MCF 10A (cell line): ENCODE data around the gene PRLR. TPM values are rescaled to one million over a fixed set of nuclear protein-coding genes. Genes with fewer than 3 reads are reported as not detected.

Experiments
- BruUV-seq: library from RNA; stranded (reverse); fragments of 400-500 nt; replicated peaks from 2 replicates; lab custom pipeline; 2021; lab: Mats Ljungman, UMichigan
- CTCF ChIA-PET: fragments of 300-600 bp; sonication (Branson Sonifier 250); formaldehyde crosslinking; extraction: SDS; loops from one replicate; lab custom pipeline; 2021; ENCODE audit warnings: antibody characterized with exemption, inconsistent platforms; lab: Yijun Ruan, JAX
- POLR2A ChIA-PET: fragments of 300-600, 350-650 bp; sonication (Branson Sonifier 250); formaldehyde crosslinking; extraction: SDS; loops from one replicate; lab custom pipeline; 2020; ENCODE audit warnings: antibody characterized with exemption, inconsistent platforms; lab: Yijun Ruan, JAX
- DNase-seq: peaks from one replicate; pipeline ENCODE4 v3.0.0-alpha.2; 2018; ENCODE audit not compliant: unreplicated experiment
- H3K27ac Mint-ChIP-seq: one replicate; pipeline ENCODE4 v1.8.0; 2022; ENCODE audit warnings: mild to moderate bottlenecking, low read depth, mixed read lengths; ENCODE audit not compliant: unreplicated experiment
- H3K27me3 Mint-ChIP-seq: one replicate; pipeline ENCODE4 v1.8.0; 2022; ENCODE audit warnings: mixed read lengths; ENCODE audit not compliant: insufficient read depth, unreplicated experiment
- H3K36me3 Mint-ChIP-seq: one replicate; pipeline ENCODE4 v1.8.0; 2022; ENCODE audit warnings: mild to moderate bottlenecking, moderate library complexity, mixed read lengths; ENCODE audit not compliant: insufficient read depth, unreplicated experiment
- H3K4me1 Mint-ChIP-seq: one replicate; pipeline ENCODE4 v1.8.0; 2022; ENCODE audit warnings: mixed read lengths; ENCODE audit not compliant: insufficient read depth, unreplicated experiment
- H3K4me3 Mint-ChIP-seq: one replicate; pipeline ENCODE4 v1.8.0; 2022; ENCODE audit warnings: mild to moderate bottlenecking, moderate library complexity, mixed read lengths; ENCODE audit not compliant: unreplicated experiment
- H3K9me3 Mint-ChIP-seq: one replicate; pipeline ENCODE4 v1.8.0; 2022; ENCODE audit warnings: mixed read lengths; ENCODE audit not compliant: unreplicated experiment
- intact Hi-C: fragments of 100-400 bp; cut with micrococcal nuclease; formaldehyde crosslinking; loops from 2 replicates; pipeline ENCODE4 v1.14.1; 2022
- total RNA-seq: library from RNA; stranded (reverse); gene quantifications from 2 replicates; pipeline ENCODE4 v1.2.3, GENCODE V29; 2022
- TF ChIP-seq, protein P1 (sequence below): fragments of 200-600 bp; IDR thresholded peaks from one replicate; pipeline ENCODE4 v1.8.0; 2022; ENCODE audit warnings: antibody characterized with exemption, mild to moderate bottlenecking; ENCODE audit not compliant: unreplicated experiment

PRLR gene
- total RNA-seq, 1 experiment from 2014 or later = 0.16 TPM

DNA sequence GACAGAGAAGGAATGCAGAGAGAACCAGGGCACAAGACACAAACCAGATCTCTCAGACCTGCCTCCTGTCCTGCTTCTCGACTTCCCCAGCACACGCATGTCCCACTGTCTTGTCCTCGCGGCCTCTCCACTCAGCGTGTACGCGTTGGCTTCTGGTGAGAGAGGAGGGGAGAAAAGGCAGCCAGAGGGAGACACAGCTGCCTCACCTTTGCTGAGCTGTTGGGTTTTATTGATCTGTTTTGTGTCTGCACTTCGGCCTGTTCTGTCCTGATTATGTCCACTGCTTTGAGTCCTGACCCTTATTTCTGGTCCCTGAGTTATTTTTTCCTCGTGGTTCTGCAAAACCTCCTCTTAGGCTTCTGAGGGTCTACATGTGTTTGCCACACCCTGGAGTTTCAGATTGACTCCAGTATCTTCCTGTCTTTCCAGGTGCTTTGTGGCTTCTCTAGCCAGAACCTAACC, 95.0 kb downstream of the PRLR start:
- intact Hi-C loops = no loop called here
- H3K9me3 Mint-ChIP-seq = no peaks in the 10 kb centered on the region
- POLR2A ChIA-PET = interaction anchor here (0.7 kb wide), 1 partner anchor 87 kb away, joined by 3 read pairs; no protein-coding TSS in a partner anchor
- peaks cover 23% of the 10 kb centered on the region for H3K4me1 Mint-ChIP-seq
- H3K4me3 Mint-ChIP-seq = no peak overlapping the region
- TF ChIP-seq, protein P1, sequence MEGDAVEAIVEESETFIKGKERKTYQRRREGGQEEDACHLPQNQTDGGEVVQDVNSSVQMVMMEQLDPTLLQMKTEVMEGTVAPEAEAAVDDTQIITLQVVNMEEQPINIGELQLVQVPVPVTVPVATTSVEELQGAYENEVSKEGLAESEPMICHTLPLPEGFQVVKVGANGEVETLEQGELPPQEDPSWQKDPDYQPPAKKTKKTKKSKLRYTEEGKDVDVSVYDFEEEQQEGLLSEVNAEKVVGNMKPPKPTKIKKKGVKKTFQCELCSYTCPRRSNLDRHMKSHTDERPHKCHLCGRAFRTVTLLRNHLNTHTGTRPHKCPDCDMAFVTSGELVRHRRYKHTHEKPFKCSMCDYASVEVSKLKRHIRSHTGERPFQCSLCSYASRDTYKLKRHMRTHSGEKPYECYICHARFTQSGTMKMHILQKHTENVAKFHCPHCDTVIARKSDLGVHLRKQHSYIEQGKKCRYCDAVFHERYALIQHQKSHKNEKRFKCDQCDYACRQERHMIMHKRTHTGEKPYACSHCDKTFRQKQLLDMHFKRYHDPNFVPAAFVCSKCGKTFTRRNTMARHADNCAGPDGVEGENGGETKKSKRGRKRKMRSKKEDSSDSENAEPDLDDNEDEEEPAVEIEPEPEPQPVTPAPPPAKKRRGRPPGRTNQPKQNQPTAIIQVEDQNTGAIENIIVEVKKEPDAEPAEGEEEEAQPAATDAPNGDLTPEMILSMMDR = no peak
- no peaks in the 10 kb centered on the region for H3K27me3 Mint-ChIP-seq
- H3K36me3 Mint-ChIP-seq = no peaks in the 10 kb centered on the region
- DNase-seq = no peak
- CTCF ChIA-PET = interaction anchor here (0.6 to 0.9 kb wide), 2 partner anchors 235 to 301 kb away, joined by 3 read pairs; no protein-coding TSS in a partner anchor
- BruUV-seq = no TSS peak
- no peak overlapping the region for H3K27ac Mint-ChIP-seq

DNA sequence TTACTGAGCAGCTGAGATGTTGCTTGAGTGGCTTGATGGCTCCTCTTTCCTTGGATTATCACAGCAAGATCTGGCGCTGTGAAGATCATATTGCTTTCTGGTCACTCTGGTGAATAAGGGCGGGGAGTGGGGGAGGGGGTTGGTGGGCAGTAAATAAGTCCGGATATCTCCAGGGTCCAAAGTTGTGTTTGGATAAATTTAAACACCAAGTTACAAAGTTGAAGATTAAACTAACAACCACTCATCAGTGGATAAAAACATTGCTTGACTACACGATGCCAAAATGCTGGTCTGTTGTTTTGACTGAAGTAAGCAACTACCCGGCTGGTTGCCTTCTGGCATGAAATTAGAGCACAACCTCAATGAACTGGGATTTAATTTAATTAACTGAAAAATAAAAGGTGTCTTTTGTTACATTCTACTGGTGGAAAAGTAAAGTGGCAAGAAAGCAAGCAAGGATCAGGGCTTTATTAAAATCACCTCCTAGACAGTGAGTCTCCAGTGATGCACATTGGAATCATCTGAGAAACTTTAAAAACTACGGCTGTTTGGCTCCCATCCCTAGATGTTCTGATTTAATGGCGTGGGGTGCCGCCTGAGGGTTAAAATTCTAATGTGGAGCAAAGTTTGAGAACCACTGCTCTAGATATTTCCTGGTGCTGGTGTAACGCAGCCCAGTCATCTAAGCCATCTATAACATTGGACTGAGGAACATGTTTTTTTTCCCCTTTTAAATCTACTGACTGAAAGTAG, 95.8 kb downstream of the PRLR start:
- no peaks in the 10 kb centered on the region for H3K27me3 Mint-ChIP-seq
- H3K9me3 Mint-ChIP-seq = no peaks in the 10 kb centered on the region
- H3K4me1 Mint-ChIP-seq = peaks cover 31% of the 10 kb centered on the region
- intact Hi-C loops = no loop called here
- no peak for DNase-seq
- no peak overlapping the region for H3K4me3 Mint-ChIP-seq
- POLR2A ChIA-PET = no interaction called here
- BruUV-seq = no TSS peak
- no peaks in the 10 kb centered on the region for H3K36me3 Mint-ChIP-seq
- TF ChIP-seq, protein P1 = no peak
- CTCF ChIA-PET = interaction anchor here (0.9 kb wide), 1 partner anchor 302 kb away, joined by 3 read pairs; no protein-coding TSS in a partner anchor
- H3K27ac Mint-ChIP-seq = no peak overlapping the region

DNA sequence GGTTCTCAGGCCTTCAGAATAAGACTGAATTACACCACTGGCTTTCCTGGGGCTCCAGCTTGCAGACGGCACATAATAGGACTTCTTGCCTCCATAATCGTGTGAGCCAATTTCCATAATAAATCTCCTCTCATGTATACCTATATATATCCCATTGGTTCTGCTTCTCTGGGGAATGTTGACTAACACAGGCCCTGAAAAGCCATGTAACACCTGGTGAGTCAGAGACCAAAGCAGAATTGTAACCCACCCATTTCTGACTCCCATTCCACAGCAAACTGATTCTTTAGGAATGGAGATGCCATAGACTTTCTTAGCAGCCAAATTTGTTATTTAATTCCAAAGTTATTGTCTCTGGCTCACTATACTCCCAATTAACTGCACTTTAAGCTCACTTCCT, 97.1 kb downstream of the PRLR start:
- no peak overlapping the region for H3K4me3 Mint-ChIP-seq
- TF ChIP-seq, protein P1 = no peak
- no peak for DNase-seq
- no peak overlapping the region for H3K27ac Mint-ChIP-seq
- H3K9me3 Mint-ChIP-seq = no peaks in the 10 kb centered on the region
- CTCF ChIA-PET = interaction anchor here (0.6 kb wide), 1 partner anchor 11 kb away, joined by 3 read pairs; no protein-coding TSS in a partner anchor
- intact Hi-C loops = no loop called here
- H3K4me1 Mint-ChIP-seq = peaks cover 41% of the 10 kb centered on the region
- no peaks in the 10 kb centered on the region for H3K36me3 Mint-ChIP-seq
- POLR2A ChIA-PET = no interaction called here
- BruUV-seq = no TSS peak
- no peaks in the 10 kb centered on the region for H3K27me3 Mint-ChIP-seq

DNA sequence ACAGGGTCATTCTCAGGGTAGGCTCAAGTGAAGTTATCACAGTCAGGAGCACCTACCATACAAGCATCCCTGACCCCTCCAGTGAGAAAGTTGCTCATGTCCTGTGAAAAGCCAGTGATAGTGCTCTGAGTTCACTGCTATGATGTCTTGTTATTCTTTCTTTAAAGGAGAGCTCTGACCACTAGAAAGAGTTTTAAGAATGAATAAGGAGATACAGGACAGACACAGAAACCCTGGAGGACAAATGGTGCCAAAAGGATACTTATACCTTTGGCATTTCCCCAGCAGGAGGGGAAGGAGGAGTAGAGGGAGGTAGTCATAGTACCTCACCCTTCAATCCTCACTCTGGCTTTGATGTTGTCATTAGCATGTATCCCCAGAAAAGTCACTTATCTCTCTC, 98.6 kb downstream of the PRLR start:
- TF ChIP-seq, protein P1 = no peak
- peak; percentile 11 for DNase-seq
- Mint-ChIP-seq H3K4me3 (no peak overlapping the region), H3K4me1 (peaks cover 45% of the 10 kb centered on the region), H3K27me3 (no peaks in the 10 kb centered on the region), H3K27ac (no peak overlapping the region), H3K9me3 (no peaks in the 10 kb centered on the region), H3K36me3 (no peaks in the 10 kb centered on the region)
- ChIA-PET POLR2A (no interaction called here), CTCF (interaction anchor here (0.8 kb wide), 1 partner anchor 33 kb away, joined by 4 read pairs; no protein-coding TSS in a partner anchor)
- intact Hi-C loops = no loop called here
- no TSS peak for BruUV-seq
